Measurements from ENCODE around the gene NUTF2. TPM values are rescaled to one million over a fixed set of nuclear protein-coding genes. Genes with fewer than 3 reads are reported as not detected.
A peak's percentile ranks its signal among the peaks of the same experiment; 100 is the strongest.

NUTF2 gene
- 100 to 1,000 TPM in 1 of 2 donors, 10 to 100 TPM in 1; 95.4 to 109 TPM for polyA plus RNA-seq

DNA sequence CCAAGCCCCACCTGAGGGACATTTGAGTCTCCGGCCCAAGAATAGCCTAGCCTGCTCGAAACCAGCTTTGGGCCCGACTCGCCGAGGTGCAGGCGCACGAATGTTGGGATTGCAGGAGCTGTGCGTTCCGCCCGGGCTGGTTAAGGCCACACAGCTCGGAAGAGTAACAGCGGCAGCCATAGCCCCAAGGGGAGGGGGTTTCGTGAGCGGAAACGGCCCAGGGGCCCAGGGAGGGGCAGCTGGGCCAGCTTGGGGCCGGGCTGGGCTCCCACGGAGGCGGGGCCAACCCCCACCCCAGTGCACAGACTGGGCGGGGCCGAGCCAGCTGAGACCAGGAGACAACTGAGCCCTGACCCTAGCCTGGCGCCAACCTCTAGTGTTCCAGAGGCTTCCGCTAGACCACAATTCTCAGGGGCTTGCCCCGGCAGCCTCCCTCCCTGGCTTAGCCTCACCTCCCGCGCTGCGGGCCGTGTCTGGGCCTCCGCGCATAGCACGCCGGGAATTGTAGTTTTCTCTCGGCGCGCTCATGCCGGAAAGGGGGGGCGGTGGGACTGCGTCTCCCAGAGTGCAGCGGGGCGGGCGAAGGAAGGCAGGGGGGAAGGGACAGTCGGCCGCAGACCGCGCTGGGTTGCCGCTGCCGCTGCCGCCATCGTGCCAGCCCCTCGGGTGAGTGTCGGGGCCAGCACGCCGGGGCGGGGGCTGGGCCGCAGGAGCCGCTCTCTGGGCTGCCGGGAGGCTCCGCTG lies at the start of gene NUTF2:
TSS of gene NUTF2 (plus strand) at position 614 of the 744 bp plus-strand sequence. CDS start 18,198 bp downstream, outside the sequence.
- H3K27ac ChIP-seq (ENCODE audit: low read depth in 2 of 2, low read length in 1 of 2) = peak within 1 kb of the TSS; percentile 95 to 97
- peaks cover 4 to 24% of the 10 kb centered on the region in 2 donors for H3K4me1 ChIP-seq (ENCODE audit: control insufficient read depth in 2 of 2, insufficient read depth in 2 of 2, low read length in 1 of 2)
- 1% methylated on average over 41 to 57 of the region's 57 CpGs for WGBS, 2 donors
- H3K9me3 ChIP-seq (ENCODE audit: control insufficient read depth in 2 of 2, insufficient read depth in 1 of 2, low read depth in 1 of 2, low read length in 1 of 2) = no peaks in the 10 kb centered on the region
- H3K27me3 ChIP-seq (ENCODE audit: control insufficient read depth in 1 of 2, insufficient read depth in 2 of 2, low read length in 2 of 2) = no peaks in the 10 kb centered on the region
- H3K4me3 ChIP-seq (ENCODE audit: low read depth in 1 of 2, low read length in 2 of 2) = peak within 1 kb of the TSS; percentile 82 to 92
- H3K36me3 ChIP-seq (ENCODE audit: control insufficient read depth in 2 of 2, insufficient read depth in 2 of 2, low read length in 1 of 2) = no peaks in the 10 kb centered on the region

GRCh38 chr16:67800338-67800926 lies 46.3 kb upstream of the NUTF2 start:
- H3K27me3 ChIP-seq (ENCODE audit: control insufficient read depth in 1 of 2, insufficient read depth in 2 of 2, low read length in 2 of 2) = no peaks in the 10 kb centered on the region
- no peak overlapping the region for H3K4me3 ChIP-seq (ENCODE audit: low read depth in 1 of 2, low read length in 2 of 2)
- WGBS, 2 donors = 86 to 91% methylated on average over 7 of the region's 7 CpGs
- H3K27ac ChIP-seq (ENCODE audit: low read depth in 2 of 2, low read length in 1 of 2) = no peak overlapping the region
- no peaks in the 10 kb centered on the region for H3K9me3 ChIP-seq (ENCODE audit: control insufficient read depth in 2 of 2, insufficient read depth in 1 of 2, low read depth in 1 of 2, low read length in 1 of 2)
- peaks cover 3 to 4% of the 10 kb centered on the region in 2 donors for H3K4me1 ChIP-seq (ENCODE audit: control insufficient read depth in 2 of 2, insufficient read depth in 2 of 2, low read length in 1 of 2)
- H3K36me3 ChIP-seq (ENCODE audit: control insufficient read depth in 2 of 2, insufficient read depth in 2 of 2, low read length in 1 of 2) = peaks cover 0 to 12% of the 10 kb centered on the region in 2 donors

GRCh38 chr16:67801241-67801640 lies 45.5 kb upstream of the NUTF2 start:
- Histone ChIP-seq H3K9me3 (ENCODE audit: control insufficient read depth in 2 of 2, insufficient read depth in 1 of 2, low read depth in 1 of 2, low read length in 1 of 2) (no peaks in the 10 kb centered on the region), H3K4me1 (ENCODE audit: control insufficient read depth in 2 of 2, insufficient read depth in 2 of 2, low read length in 1 of 2) (peaks cover 5 to 9% of the 10 kb centered on the region in 2 donors), H3K4me3 (ENCODE audit: low read depth in 1 of 2, low read length in 2 of 2) (no peak overlapping the region), H3K27ac (ENCODE audit: low read depth in 2 of 2, low read length in 1 of 2) (no peak overlapping the region), H3K27me3 (ENCODE audit: control insufficient read depth in 1 of 2, insufficient read depth in 2 of 2, low read length in 2 of 2) (no peaks in the 10 kb centered on the region), H3K36me3 (ENCODE audit: control insufficient read depth in 2 of 2, insufficient read depth in 2 of 2, low read length in 1 of 2) (peaks cover 0 to 12% of the 10 kb centered on the region in 2 donors)
- 89 to 100% methylated on average over 1 of the region's 1 CpG for WGBS, 2 donors

- Histone ChIP-seq H3K27ac (ENCODE audit: low read depth in 2 of 2, low read length in 1 of 2) (no peak overlapping the region), H3K4me1 (ENCODE audit: control insufficient read depth in 2 of 2, insufficient read depth in 2 of 2, low read length in 1 of 2) (peaks cover 5 to 9% of the 10 kb centered on the region in 2 donors), H3K36me3 (ENCODE audit: control insufficient read depth in 2 of 2, insufficient read depth in 2 of 2, low read length in 1 of 2) (peaks cover 0 to 12% of the 10 kb centered on the region in 2 donors), H3K9me3 (ENCODE audit: control insufficient read depth in 2 of 2, insufficient read depth in 1 of 2, low read depth in 1 of 2, low read length in 1 of 2) (no peaks in the 10 kb centered on the region), H3K27me3 (ENCODE audit: control insufficient read depth in 1 of 2, insufficient read depth in 2 of 2, low read length in 2 of 2) (no peaks in the 10 kb centered on the region), H3K4me3 (ENCODE audit: low read depth in 1 of 2, low read length in 2 of 2) (no peak overlapping the region)
- 84 to 96% methylated on average over 2 of the region's 2 CpGs for WGBS, 2 donors
Measured at GRCh38 chr16:67801883-67802282, 44.9 kb upstream of the NUTF2 start.

- no peaks in the 10 kb centered on the region for H3K9me3 ChIP-seq (ENCODE audit: control insufficient read depth in 2 of 2, insufficient read depth in 1 of 2, low read depth in 1 of 2, low read length in 1 of 2)
- peaks cover 0 to 9% of the 10 kb centered on the region in 2 donors for H3K36me3 ChIP-seq (ENCODE audit: control insufficient read depth in 2 of 2, insufficient read depth in 2 of 2, low read length in 1 of 2)
- no peaks in the 10 kb centered on the region for H3K27me3 ChIP-seq (ENCODE audit: control insufficient read depth in 1 of 2, insufficient read depth in 2 of 2, low read length in 2 of 2)
- H3K4me3 ChIP-seq (ENCODE audit: low read depth in 1 of 2, low read length in 2 of 2) = no peak overlapping the region
- H3K4me1 ChIP-seq (ENCODE audit: control insufficient read depth in 2 of 2, insufficient read depth in 2 of 2, low read length in 1 of 2) = peaks cover 3 to 9% of the 10 kb centered on the region in 2 donors
- WGBS, 2 donors = 79 to 84% methylated on average over 3 of the region's 3 CpGs
- H3K27ac ChIP-seq (ENCODE audit: low read depth in 2 of 2, low read length in 1 of 2) = no peak overlapping the region
Measured at GRCh38 chr16:67803894-67804293, 42.8 kb upstream of the NUTF2 start.

- peak overlapping the region; percentile 88 to 92 for H3K4me3 ChIP-seq (ENCODE audit: low read depth in 1 of 2, low read length in 2 of 2)
Measured at GRCh38 chr16:67804853-67805542, 41.7 kb upstream of the NUTF2 start.

GRCh38 chr16:67805718-67806427 lies 40.9 kb upstream of the NUTF2 start:
- Histone ChIP-seq H3K36me3 (ENCODE audit: control insufficient read depth in 2 of 2, insufficient read depth in 2 of 2, low read length in 1 of 2) (peaks cover 0 to 4% of the 10 kb centered on the region in 2 donors), H3K27me3 (ENCODE audit: control insufficient read depth in 1 of 2, insufficient read depth in 2 of 2, low read length in 2 of 2) (no peaks in the 10 kb centered on the region), H3K9me3 (ENCODE audit: control insufficient read depth in 2 of 2, insufficient read depth in 1 of 2, low read depth in 1 of 2, low read length in 1 of 2) (no peaks in the 10 kb centered on the region), H3K27ac (ENCODE audit: low read depth in 2 of 2, low read length in 1 of 2) (peak overlapping the region; percentile 75 to 81), H3K4me1 (ENCODE audit: control insufficient read depth in 2 of 2, insufficient read depth in 2 of 2, low read length in 1 of 2) (peaks cover 3 to 9% of the 10 kb centered on the region in 2 donors), H3K4me3 (ENCODE audit: low read depth in 1 of 2, low read length in 2 of 2) (peak overlapping the region; percentile 88 to 92)
- WGBS, 2 donors = 0 to 1% methylated on average over 26 of the region's 26 CpGs

More at GRCh38 chr16:67804853-67805542, 41.7 kb upstream of the NUTF2 start:
- no peaks in the 10 kb centered on the region for H3K27me3 ChIP-seq (ENCODE audit: control insufficient read depth in 1 of 2, insufficient read depth in 2 of 2, low read length in 2 of 2)
- 73 to 80% methylated on average over 4 of the region's 4 CpGs for WGBS, 2 donors
- peaks cover 0 to 4% of the 10 kb centered on the region in 2 donors for H3K36me3 ChIP-seq (ENCODE audit: control insufficient read depth in 2 of 2, insufficient read depth in 2 of 2, low read length in 1 of 2)
- no peaks in the 10 kb centered on the region for H3K9me3 ChIP-seq (ENCODE audit: control insufficient read depth in 2 of 2, insufficient read depth in 1 of 2, low read depth in 1 of 2, low read length in 1 of 2)
- H3K27ac ChIP-seq (ENCODE audit: low read depth in 2 of 2, low read length in 1 of 2) = peak overlapping the region in 1 of 2 donors; percentile 75
- peaks cover 3 to 9% of the 10 kb centered on the region in 2 donors for H3K4me1 ChIP-seq (ENCODE audit: control insufficient read depth in 2 of 2, insufficient read depth in 2 of 2, low read length in 1 of 2)

- WGBS, 2 donors = 0% methylated on average over 53 to 54 of the region's 54 CpGs
Measured at GRCh38 chr16:67806428-67807147, 40.1 kb upstream of the NUTF2 start, which contains the start of the genes RANBP10 and TSNAXIP1. RANBP10 (minus strand) TSS chr16:67806560; CDS start chr16:67806536, 24 bp downstream. TSNAXIP1 (plus strand) TSS chr16:67806889; CDS start chr16:67807150, 261 bp downstream.

More at GRCh38 chr16:67806428-67807147, 40.1 kb upstream of the NUTF2 start, which contains the start of the genes RANBP10 and TSNAXIP1:
- Histone ChIP-seq H3K27ac (ENCODE audit: low read depth in 2 of 2, low read length in 1 of 2) (peak within 1 kb of the TSS; percentile 81 to 89), H3K27me3 (ENCODE audit: control insufficient read depth in 1 of 2, insufficient read depth in 2 of 2, low read length in 2 of 2) (no peaks in the 10 kb centered on the region), H3K9me3 (ENCODE audit: control insufficient read depth in 2 of 2, insufficient read depth in 1 of 2, low read depth in 1 of 2, low read length in 1 of 2) (no peaks in the 10 kb centered on the region), H3K36me3 (ENCODE audit: control insufficient read depth in 2 of 2, insufficient read depth in 2 of 2, low read length in 1 of 2) (peaks cover 0 to 4% of the 10 kb centered on the region in 2 donors), H3K4me1 (ENCODE audit: control insufficient read depth in 2 of 2, insufficient read depth in 2 of 2, low read length in 1 of 2) (peaks cover 3 to 9% of the 10 kb centered on the region in 2 donors), H3K4me3 (ENCODE audit: low read depth in 1 of 2, low read length in 2 of 2) (peak within 1 kb of the TSS; percentile 88 to 92)

Measured in esophagus (tissue), 2 donors.